Measurements from ENCODE around the gene MAN1C1.

Gene MAN1C1

GRCh38 chr1:25817840-25818501 lies 201.4 kb downstream of the MAN1C1 start:
- DNase-seq (ENCODE audit: low spot score), result no peak

GRCh38 chr1:25818569-25818968 lies 202.0 kb downstream of the MAN1C1 start:
- DNase-seq (ENCODE audit: low spot score), result no peak

GRCh38 chr1:25819491-25820246 lies 203.1 kb downstream of the MAN1C1 start, which contains the start of gene MTFR1L:
MTFR1L (plus strand) TSS chr1:25819954; CDS start chr1:25823105, 3,151 bp downstream.
- DNase-seq (ENCODE audit: low spot score), result peak; percentile 92

- DNase-seq (ENCODE audit: low spot score), result peak; percentile 68
Observed at GRCh38 chr1:25820247-25821111, 203.9 kb downstream of the MAN1C1 start.

GRCh38 chr1:25821112-25821476 lies 204.5 kb downstream of the MAN1C1 start:
- no peak for DNase-seq (ENCODE audit: low spot score)

- DNase-seq (ENCODE audit: low spot score), result no peak
Observed at GRCh38 chr1:25821630-25822091, 205.1 kb downstream of the MAN1C1 start.

- no peak for DNase-seq (ENCODE audit: low spot score)
Observed at GRCh38 chr1:25825605-25826004, 209.0 kb downstream of the MAN1C1 start.

GRCh38 chr1:25826571-25826970 lies 210.0 kb downstream of the MAN1C1 start:
- DNase-seq (ENCODE audit: low spot score), result no peak

- no peak for DNase-seq (ENCODE audit: low spot score)
Observed at GRCh38 chr1:25828491-25828890, 211.9 kb downstream of the MAN1C1 start.

GRCh38 chr1:25829046-25829445 lies 212.5 kb downstream of the MAN1C1 start:
- no peak for DNase-seq (ENCODE audit: low spot score)

GRCh38 chr1:25831569-25832196 lies 215.1 kb downstream of the MAN1C1 start:
- DNase-seq (ENCODE audit: low spot score), result no peak

GRCh38 chr1:25832336-25833037 lies 215.9 kb downstream of the MAN1C1 start:
- DNase-seq (ENCODE audit: low spot score), result no peak

- DNase-seq (ENCODE audit: low spot score), result no peak
Observed at GRCh38 chr1:25833158-25833557, 216.6 kb downstream of the MAN1C1 start.
